ENCODE data around the gene LRP2BP.

Gene LRP2BP

GRCh38 chr4:185435466-185435865, 39.7 kb upstream of the LRP2BP start:
- TF ChIP-seq REST (IDR thresholded peaks at IDR 0.05; ENCODE audit: insufficient read depth in 1 of 2, low read depth in 2 of 2, low read length in 2 of 2) (no peak), SIN3A (IDR thresholded peaks at IDR 0.05; ENCODE audit: borderline replicate concordance, insufficient read depth, low read length) (no peak), TAF1 (IDR thresholded peaks at IDR 0.05; ENCODE audit: borderline replicate concordance, insufficient read depth, low read length) (no peak), POLR2AphosphoS5 (IDR thresholded peaks at IDR 0.05; ENCODE audit: low read depth, low read length) (no peak), FOXP2 (optimal IDR thresholded peaks at IDR 0.05; ENCODE audit: borderline replicate concordance, extremely low read depth, extremely low read length, insufficient read depth) (no peak)

GRCh38 chr4:185429660-185430059, 33.9 kb upstream of the LRP2BP start:
- no peak for TF ChIP-seq REST (IDR thresholded peaks at IDR 0.05; ENCODE audit: insufficient read depth in 1 of 2, low read depth in 2 of 2, low read length in 2 of 2)
- TF ChIP-seq SIN3A (IDR thresholded peaks at IDR 0.05; ENCODE audit: borderline replicate concordance, insufficient read depth, low read length), result no peak
- TF ChIP-seq POLR2AphosphoS5 (IDR thresholded peaks at IDR 0.05; ENCODE audit: low read depth, low read length), result no peak
- TF ChIP-seq FOXP2 (optimal IDR thresholded peaks at IDR 0.05; ENCODE audit: borderline replicate concordance, extremely low read depth, extremely low read length, insufficient read depth), result no peak
- TF ChIP-seq TAF1 (IDR thresholded peaks at IDR 0.05; ENCODE audit: borderline replicate concordance, insufficient read depth, low read length), result no peak

- TF ChIP-seq TAF1 (IDR thresholded peaks at IDR 0.05; ENCODE audit: borderline replicate concordance, insufficient read depth, low read length), result no peak
- no peak for TF ChIP-seq POLR2AphosphoS5 (IDR thresholded peaks at IDR 0.05; ENCODE audit: low read depth, low read length)
- no peak for TF ChIP-seq SIN3A (IDR thresholded peaks at IDR 0.05; ENCODE audit: borderline replicate concordance, insufficient read depth, low read length)
- TF ChIP-seq REST (IDR thresholded peaks at IDR 0.05; ENCODE audit: insufficient read depth in 1 of 2, low read depth in 2 of 2, low read length in 2 of 2), result no peak
- TF ChIP-seq FOXP2 (optimal IDR thresholded peaks at IDR 0.05; ENCODE audit: borderline replicate concordance, extremely low read depth, extremely low read length, insufficient read depth), result no peak
Observed at GRCh38 chr4:185426960-185427688, 31.4 kb upstream of the LRP2BP start.

GRCh38 chr4:185425647-185426352, 30.1 kb upstream of the LRP2BP start, which contains the start of gene UFSP2:
Gene UFSP2 (minus strand): TSS chr4:185425964. CDS start chr4:185425868, 96 bp downstream.
- TF ChIP-seq TAF1 (IDR thresholded peaks at IDR 0.05; ENCODE audit: borderline replicate concordance, insufficient read depth, low read length), result 0 out of 2 replicates have a peak, but pooled peaks have one; percentile 56
- peak; percentile 77 for TF ChIP-seq FOXP2 (optimal IDR thresholded peaks at IDR 0.05; ENCODE audit: borderline replicate concordance, extremely low read depth, extremely low read length, insufficient read depth)
- TF ChIP-seq SIN3A (IDR thresholded peaks at IDR 0.05; ENCODE audit: borderline replicate concordance, insufficient read depth, low read length), result peak; percentile 99
- TF ChIP-seq REST (IDR thresholded peaks at IDR 0.05; ENCODE audit: insufficient read depth in 1 of 2, low read depth in 2 of 2, low read length in 2 of 2), result no peak
- peak; percentile 21; the same call in 1 of the 2 replicates for TF ChIP-seq POLR2AphosphoS5 (IDR thresholded peaks at IDR 0.05; ENCODE audit: low read depth, low read length)
